GM12864 (cell line): Measurements from ENCODE around the gene ADGRG4.

ENCODE experiments used
- DNase-seq: peaks from one replicate; pipeline ENCODE4 v3.0.0-alpha.2; 2011; ENCODE audit warnings: low read depth
- H3K4me3 ChIP-seq: 2 replicates; pipeline ENCODE4 v1.5.1; 2011; ENCODE audit warnings: mild to moderate bottlenecking, low read depth, low read length, control low read depth
- CTCF ChIP-seq: IDR thresholded peaks from 2 replicates; pipeline ENCODE4 v1.5.1; 2011; ENCODE audit warnings: low read depth, mild to moderate bottlenecking, moderate library complexity, low read length, control low read depth, inconsistent platforms; ENCODE audit errors: missing control alignments

ADGRG4 gene

GRCh38 chrX:136405126-136405525 is 104.4 kb downstream of the ADGRG4 start:
- TF ChIP-seq CTCF, result no peak
- no peak overlapping the region for H3K4me3 ChIP-seq
- no peak for DNase-seq

- no peak for TF ChIP-seq CTCF
- H3K4me3 ChIP-seq, result no peak overlapping the region
- no peak for DNase-seq
Measured at GRCh38 chrX:136417806-136418205, 117.0 kb downstream of the ADGRG4 start.

- H3K4me3 ChIP-seq, result no peak overlapping the region
- DNase-seq, result no peak
- TF ChIP-seq CTCF, result no peak
Measured at GRCh38 chrX:136421338-136421737, 120.6 kb downstream of the ADGRG4 start.

GRCh38 chrX:136423724-136424123 is 123.0 kb downstream of the ADGRG4 start:
- no peak for TF ChIP-seq CTCF
- DNase-seq, result no peak
- no peak overlapping the region for H3K4me3 ChIP-seq

- DNase-seq, result no peak
- H3K4me3 ChIP-seq, result no peak overlapping the region
- no peak for TF ChIP-seq CTCF
Measured at GRCh38 chrX:136425996-136426395, 125.2 kb downstream of the ADGRG4 start.

- no peak overlapping the region for H3K4me3 ChIP-seq
- no peak for DNase-seq
- no peak for TF ChIP-seq CTCF
Measured at GRCh38 chrX:136431625-136432024, 130.9 kb downstream of the ADGRG4 start.

- DNase-seq, result no peak
- no peak for TF ChIP-seq CTCF
Measured at GRCh38 chrX:136437774-136438173, 137.0 kb downstream of the ADGRG4 start.

More at GRCh38 chrX:136437774-136438173, 137.0 kb downstream of the ADGRG4 start:
- no peak overlapping the region for H3K4me3 ChIP-seq
